Measurements from ENCODE around the gene MAST1.

- TF ChIP-seq, protein P1, sequence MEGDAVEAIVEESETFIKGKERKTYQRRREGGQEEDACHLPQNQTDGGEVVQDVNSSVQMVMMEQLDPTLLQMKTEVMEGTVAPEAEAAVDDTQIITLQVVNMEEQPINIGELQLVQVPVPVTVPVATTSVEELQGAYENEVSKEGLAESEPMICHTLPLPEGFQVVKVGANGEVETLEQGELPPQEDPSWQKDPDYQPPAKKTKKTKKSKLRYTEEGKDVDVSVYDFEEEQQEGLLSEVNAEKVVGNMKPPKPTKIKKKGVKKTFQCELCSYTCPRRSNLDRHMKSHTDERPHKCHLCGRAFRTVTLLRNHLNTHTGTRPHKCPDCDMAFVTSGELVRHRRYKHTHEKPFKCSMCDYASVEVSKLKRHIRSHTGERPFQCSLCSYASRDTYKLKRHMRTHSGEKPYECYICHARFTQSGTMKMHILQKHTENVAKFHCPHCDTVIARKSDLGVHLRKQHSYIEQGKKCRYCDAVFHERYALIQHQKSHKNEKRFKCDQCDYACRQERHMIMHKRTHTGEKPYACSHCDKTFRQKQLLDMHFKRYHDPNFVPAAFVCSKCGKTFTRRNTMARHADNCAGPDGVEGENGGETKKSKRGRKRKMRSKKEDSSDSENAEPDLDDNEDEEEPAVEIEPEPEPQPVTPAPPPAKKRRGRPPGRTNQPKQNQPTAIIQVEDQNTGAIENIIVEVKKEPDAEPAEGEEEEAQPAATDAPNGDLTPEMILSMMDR (conservative IDR thresholded peaks at IDR 0.05; ENCODE audit: low read depth in 2 of 2): no peak
- TF ChIP-seq REST (IDR thresholded peaks at IDR 0.05; ENCODE audit: unreplicated experiment) (no peak), POLR2AphosphoS5 (IDR thresholded peaks at IDR 0.05; ENCODE audit: low read depth) (no peak), EZH2 (IDR thresholded peaks at IDR 0.05; ENCODE audit: low read depth, unreplicated experiment) (no peak), CREB1 (CRISPR knock-in tag; IDR thresholded peaks at IDR 0.05; ENCODE audit: low read depth) (no peak), EZH2phosphoT487 (IDR thresholded peaks at IDR 0.05; ENCODE audit: unreplicated experiment) (no peak), JUNB (IDR thresholded peaks at IDR 0.05; ENCODE audit: unreplicated experiment) (no peak), ZNF331 (CRISPR knock-in tag; IDR thresholded peaks at IDR 0.05; ENCODE audit: low read depth) (no peak), ZNF114 (CRISPR knock-in tag; IDR thresholded peaks at IDR 0.05) (no peak), STAT1 (IDR thresholded peaks at IDR 0.05; ENCODE audit: unreplicated experiment) (no peak), NANOG (IDR thresholded peaks at IDR 0.05; ENCODE audit: borderline replicate concordance) (no peak)
- TF ChIP-seq, protein P2, sequence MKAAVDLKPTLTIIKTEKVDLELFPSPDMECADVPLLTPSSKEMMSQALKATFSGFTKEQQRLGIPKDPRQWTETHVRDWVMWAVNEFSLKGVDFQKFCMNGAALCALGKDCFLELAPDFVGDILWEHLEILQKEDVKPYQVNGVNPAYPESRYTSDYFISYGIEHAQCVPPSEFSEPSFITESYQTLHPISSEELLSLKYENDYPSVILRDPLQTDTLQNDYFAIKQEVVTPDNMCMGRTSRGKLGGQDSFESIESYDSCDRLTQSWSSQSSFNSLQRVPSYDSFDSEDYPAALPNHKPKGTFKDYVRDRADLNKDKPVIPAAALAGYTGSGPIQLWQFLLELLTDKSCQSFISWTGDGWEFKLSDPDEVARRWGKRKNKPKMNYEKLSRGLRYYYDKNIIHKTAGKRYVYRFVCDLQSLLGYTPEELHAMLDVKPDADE (IDR thresholded peaks at IDR 0.05): no peak
- TF ChIP-seq, protein P3, sequence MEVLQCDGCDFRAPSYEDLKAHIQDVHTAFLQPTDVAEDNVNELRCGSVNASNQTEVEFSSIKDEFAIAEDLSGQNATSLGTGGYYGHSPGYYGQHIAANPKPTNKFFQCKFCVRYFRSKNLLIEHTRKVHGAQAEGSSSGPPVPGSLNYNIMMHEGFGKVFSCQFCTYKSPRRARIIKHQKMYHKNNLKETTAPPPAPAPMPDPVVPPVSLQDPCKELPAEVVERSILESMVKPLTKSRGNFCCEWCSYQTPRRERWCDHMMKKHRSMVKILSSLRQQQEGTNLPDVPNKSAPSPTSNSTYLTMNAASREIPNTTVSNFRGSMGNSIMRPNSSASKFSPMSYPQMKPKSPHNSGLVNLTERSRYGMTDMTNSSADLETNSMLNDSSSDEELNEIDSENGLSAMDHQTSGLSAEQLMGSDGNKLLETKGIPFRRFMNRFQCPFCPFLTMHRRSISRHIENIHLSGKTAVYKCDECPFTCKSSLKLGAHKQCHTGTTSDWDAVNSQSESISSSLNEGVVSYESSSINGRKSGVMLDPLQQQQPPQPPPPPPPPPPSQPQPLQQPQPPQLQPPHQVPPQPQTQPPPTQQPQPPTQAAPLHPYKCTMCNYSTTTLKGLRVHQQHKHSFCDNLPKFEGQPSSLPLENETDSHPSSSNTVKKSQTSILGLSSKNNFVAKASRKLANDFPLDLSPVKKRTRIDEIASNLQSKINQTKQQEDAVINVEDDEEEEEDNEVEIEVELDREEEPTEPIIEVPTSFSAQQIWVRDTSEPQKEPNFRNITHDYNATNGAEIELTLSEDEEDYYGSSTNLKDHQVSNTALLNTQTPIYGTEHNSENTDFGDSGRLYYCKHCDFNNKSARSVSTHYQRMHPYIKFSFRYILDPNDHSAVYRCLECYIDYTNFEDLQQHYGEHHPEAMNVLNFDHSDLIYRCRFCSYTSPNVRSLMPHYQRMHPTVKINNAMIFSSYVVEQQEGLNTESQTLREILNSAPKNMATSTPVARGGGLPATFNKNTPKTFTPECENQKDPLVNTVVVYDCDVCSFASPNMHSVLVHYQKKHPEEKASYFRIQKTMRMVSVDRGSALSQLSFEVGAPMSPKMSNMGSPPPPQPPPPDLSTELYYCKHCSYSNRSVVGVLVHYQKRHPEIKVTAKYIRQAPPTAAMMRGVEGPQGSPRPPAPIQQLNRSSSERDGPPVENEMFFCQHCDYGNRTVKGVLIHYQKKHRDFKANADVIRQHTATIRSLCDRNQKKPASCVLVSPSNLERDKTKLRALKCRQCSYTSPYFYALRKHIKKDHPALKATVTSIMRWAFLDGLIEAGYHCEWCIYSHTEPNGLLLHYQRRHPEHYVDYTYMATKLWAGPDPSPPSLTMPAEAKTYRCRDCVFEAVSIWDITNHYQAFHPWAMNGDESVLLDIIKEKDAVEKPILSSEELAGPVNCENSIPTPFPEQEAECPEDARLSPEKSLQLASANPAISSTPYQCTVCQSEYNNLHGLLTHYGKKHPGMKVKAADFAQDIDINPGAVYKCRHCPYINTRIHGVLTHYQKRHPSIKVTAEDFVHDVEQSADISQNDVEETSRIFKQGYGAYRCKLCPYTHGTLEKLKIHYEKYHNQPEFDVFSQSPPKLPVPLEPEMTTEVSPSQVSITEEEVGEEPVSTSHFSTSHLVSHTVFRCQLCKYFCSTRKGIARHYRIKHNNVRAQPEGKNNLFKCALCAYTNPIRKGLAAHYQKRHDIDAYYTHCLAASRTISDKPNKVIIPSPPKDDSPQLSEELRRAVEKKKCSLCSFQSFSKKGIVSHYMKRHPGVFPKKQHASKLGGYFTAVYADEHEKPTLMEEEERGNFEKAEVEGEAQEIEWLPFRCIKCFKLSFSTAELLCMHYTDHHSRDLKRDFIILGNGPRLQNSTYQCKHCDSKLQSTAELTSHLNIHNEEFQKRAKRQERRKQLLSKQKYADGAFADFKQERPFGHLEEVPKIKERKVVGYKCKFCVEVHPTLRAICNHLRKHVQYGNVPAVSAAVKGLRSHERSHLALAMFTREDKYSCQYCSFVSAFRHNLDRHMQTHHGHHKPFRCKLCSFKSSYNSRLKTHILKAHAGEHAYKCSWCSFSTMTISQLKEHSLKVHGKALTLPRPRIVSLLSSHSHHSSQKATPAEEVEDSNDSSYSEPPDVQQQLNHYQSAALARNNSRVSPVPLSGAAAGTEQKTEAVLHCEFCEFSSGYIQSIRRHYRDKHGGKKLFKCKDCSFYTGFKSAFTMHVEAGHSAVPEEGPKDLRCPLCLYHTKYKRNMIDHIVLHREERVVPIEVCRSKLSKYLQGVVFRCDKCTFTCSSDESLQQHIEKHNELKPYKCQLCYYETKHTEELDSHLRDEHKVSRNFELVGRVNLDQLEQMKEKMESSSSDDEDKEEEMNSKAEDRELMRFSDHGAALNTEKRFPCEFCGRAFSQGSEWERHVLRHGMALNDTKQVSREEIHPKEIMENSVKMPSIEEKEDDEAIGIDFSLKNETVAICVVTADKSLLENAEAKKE (CRISPR knock-in tag; IDR thresholded peaks at IDR 0.05): no peak
These were observed 38.4 kb upstream of the MAST1 start for GRCh38 chr19:12799742-12800465.

All from GM23338 (cell line).